DMS153 treated with DMSO at 0.1 percent for 48 hours (cell line): Measurements from ENCODE around the gene DENND1C.

ENCODE experiments used
- DNase-seq: peaks from one replicate; lab custom pipeline; 2025; ENCODE audit not compliant: unreplicated experiment; lab: John Stamatoyannopoulos, UW

Gene DENND1C

DNA sequence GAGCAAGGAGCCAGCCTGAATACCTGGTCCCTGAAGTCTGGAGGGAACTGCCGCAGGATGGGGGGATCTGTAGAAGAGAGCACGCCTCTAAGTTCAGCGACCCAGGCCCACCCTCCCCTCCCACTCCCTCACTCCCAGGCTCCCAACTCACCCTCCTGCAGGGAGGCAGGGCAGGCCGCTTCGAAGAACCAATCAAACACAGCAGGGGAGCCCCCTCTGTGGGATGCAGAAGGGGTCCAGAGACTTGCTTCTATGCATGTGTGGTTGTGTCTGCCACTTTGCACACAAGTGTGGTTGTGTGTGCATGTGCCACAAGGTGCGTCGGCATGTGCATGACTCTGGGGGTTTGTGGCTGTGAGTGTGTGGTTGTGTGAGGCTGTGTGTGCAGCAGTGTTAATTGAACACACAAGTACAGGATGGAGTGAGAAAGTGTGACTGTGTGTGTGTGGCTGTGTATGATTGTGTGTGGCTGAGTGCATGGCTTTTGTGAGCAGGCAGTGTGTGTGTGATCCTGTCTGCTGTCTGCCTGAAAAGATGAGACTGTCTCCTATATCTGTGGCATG lies 1.7 kb downstream of the DENND1C start:
- no peak for DNase-seq

- no peak for DNase-seq
These were observed 2.8 kb downstream of the DENND1C start for GRCh38 chr19:6478815-6479214.

DNA sequence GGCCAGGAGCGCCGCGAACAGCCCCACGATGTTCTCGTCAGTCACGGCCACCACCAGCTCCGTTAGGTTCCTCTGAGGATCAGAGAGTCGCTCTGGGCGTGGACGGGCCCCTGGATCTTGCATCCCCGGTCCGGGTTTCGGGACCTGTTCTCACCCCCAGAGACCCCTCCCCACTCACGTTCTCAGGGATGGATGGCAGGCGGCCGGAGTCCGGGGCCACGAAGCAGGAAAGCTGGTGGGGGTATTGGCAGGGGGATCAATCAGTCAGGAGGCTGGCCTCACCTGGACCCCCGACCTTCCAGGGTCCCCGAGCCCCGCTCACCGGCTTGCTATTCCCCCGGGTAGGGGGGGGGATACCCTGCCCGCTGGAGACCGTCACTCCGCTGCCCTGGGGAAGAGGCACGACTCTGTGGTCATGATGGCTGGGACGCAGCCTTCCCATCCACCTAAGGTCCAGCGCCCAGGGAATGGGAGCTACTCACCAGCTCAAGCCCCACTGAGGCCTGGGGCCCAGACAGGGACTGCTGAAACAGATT lies 4.6 kb downstream of the DENND1C start:
- DNase-seq: no peak

GRCh38 chr19:6476155-6476895 lies 5.3 kb downstream of the DENND1C start:
- peak; percentile 60 for DNase-seq

DNA sequence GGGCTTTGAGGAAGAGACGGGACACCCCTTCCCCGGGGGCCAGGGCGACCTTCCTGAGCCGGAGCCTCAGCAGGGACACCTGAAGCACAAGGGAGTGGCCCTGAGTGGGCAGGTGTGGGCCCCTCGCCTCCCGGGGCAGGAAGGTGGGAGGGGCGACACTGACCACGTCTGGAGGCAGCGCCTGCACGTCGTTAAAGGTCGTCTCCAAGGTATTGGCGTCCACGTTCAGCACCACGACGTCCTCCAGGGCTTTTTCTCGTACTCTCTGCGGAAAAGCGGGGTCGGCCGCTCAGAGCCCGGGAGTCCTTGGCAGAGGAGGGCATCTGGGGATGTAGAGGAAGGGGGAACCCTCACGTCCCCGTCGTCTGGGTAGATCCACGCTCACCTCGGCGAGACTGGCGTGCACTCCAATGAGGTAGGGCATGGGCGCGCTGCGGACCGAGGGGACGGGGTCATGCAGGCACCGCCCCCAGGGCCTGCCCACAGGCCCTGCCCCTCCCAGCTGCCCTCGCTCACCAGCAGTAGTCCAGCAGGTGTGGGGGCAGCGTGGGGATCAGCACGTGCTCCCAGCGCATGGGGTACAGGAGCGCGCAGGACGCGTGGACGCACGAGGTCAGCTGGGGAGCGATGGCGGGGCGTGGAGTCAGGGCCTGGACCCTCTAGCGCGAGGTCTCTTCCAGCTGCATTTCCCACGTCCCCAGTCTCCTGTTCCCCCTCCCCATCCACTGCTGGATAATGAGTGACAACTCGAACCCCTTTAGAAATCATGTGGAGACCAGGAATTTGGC lies 6.1 kb downstream of the DENND1C start:
- peak; percentile 4 for DNase-seq

- DNase-seq: no peak
These were observed 7.9 kb downstream of the DENND1C start for GRCh38 chr19:6473647-6474046.

GRCh38 chr19:6472713-6473112 lies 8.9 kb downstream of the DENND1C start:
- no peak for DNase-seq

DNA sequence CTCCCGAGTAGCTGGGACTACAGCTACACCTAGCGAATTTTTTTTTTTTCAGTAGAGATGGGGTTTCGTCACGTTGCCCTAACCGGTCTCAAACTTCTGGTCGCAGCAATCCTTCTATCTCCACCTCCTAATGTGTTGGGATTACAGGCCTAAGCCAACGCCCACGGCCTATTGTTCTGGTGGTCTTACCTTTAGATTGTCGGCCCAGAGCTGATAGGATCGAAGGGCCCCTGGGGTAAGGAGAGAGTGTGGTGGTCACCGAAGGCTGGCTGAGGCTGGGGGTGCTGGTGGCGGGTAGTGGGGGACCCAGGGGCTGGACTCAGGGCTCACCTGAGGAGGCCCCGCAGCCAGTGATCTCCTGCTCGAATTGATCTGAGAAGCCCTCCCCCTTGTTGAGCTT lies 10.5 kb downstream of the DENND1C start:
- DNase-seq: no peak

DNA sequence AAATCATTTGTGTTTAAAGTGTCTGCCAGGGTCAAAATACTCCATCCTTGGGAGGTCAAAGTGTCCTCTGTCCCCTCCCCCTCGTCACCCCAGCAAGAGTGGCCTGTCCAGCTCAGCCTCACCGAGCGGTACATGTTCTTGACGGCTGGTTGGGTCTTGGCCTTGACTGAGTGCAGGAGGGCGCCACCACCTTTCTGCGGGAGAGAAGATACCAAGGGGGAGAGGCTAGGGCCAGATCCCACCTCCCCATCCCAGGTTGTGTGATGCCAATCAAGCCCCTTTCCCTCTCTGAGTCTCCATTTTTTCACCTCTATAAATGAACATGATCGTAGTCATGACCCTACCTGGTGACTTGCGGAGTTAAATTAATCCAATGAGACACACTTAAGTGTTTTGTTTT lies 11.4 kb downstream of the DENND1C start:
- DNase-seq: no peak

DNA sequence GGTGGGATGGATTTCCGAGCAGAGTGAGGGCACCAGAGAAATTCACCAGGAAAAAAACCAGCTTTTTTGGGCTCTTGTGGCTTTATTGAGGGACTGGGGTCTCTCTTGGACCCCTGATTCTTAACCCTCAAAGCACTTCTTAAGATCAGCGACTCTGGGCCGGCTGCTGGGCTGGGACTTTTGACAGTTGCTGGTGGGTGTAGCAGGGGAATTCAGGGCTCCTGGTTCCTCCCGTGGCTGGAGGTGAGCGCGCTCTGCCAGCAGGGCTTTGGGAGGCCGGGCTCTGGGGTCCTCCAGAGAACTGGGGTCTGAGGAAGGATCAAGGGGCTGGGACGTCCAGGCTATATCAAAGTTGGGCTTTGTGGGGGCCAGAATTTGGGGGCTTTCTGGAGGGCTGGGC lies 14.2 kb downstream of the DENND1C start:
- no peak for DNase-seq

GRCh38 chr19:6466526-6467248 lies 14.9 kb downstream of the DENND1C start:
- DNase-seq: no peak

DNA sequence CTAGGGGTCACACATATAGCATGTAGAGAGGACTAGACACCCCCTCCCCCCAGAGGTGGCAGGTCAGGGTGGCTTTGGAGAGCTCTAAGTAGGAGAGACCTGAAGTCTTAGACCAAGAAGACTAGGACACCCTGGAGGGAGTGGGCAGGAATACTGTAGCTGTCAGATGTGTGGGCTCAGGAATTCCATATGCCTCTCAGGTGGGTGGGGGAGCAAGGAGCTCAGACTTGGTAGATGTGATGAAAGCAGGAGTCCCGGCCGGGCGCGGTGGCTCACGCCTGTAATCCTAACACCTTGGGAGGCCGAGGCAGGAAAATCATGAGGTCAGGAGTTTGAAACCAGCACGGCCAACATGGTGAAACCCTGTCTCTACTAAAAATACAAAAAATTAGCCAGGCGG lies 15.9 kb downstream of the DENND1C start:
- no peak for DNase-seq

GRCh38 chr19:6465006-6465405 lies 16.6 kb downstream of the DENND1C start:
- DNase-seq: no peak

GRCh38 chr19:6464070-6464873 lies 17.3 kb downstream of the DENND1C start, which contains the start of gene CRB3:
CRB3 (plus strand) TSS chr19:6464271; CDS start chr19:6464702, 431 bp downstream.
- peak; percentile 61 for DNase-seq

- DNase-seq: peak; percentile 91
These were observed 21.3 kb downstream of the DENND1C start for GRCh38 chr19:6460099-6460884.

DNA sequence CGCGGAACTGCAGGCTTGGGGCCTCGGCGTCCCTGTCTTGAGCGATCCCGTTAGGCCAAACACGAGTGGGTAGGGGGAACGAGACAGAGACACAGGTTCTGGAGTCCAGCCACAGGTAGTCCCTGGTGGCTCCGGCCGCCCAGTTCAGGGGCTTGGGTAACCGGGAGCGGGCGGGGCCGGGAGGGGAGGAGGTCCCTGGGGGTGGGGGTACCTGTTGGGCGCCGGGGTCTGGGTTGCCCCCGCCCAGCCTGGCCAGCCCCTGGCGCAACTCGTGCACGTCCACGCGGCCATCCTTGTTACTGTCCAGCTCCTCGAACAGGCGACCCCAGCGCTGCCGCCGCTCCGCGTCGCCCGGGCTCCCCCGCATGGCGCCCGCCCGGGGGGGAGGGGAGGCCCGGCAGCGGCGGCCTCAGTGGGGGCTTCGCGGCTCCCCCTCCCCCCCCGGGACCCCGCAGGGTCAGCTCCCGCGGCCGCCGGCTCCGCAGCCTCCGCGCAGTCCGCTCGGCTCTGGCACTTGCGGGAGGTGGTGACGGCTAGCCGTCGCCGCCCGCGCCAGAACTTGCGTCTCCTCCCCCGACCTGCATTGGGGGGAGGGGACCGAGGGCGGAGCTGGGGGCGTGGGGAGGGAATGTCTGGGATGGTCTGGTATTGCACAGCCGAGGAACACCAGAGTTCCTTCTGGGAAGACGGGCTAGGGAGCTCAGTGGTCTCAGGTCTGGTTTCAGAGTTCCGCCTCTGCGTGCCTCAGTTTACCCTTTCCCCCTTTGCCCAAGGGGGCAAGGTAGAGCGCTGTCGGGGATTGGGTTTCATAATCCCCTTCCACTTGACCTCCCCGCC lies 22.1 kb downstream of the DENND1C start, which contains the start of gene SLC25A23:
TSS of gene SLC25A23 (minus strand) at position 531 of the 837 bp plus-strand sequence. CDS start at position 367, 164 bp downstream.
- peak; percentile 25 for DNase-seq

DNA sequence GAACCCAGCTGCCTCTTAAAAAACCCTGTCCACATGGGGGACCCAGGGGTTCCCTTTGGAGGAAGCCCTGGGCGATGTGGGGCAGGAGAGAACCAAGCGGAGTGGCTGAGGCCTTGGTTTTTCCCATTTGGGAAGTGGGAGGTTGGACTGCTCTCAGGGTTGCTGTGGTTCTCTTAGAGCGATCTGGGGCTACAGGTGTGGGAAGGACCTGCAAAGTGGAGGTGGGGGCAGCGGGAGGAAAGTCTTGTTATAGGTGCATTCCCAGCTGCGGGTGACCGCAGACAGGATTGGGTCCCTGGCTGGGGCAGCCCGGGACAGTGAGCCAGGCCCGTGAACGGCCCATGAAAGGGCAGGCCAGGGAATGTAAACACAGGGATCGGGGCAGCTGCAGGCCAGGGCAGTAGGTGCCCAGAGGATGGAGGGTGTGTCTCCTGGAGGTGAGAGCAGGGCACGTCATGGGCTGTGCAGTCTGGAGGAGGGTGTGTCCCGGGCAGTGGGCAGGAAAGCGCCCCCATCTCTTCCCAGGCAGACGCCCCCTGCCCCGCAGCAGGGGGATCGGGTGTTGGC lies 22.8 kb downstream of the DENND1C start:
- DNase-seq: no peak
